Stimulated activated CD8-positive, alpha-beta memory T cell treated with anti-CD3 and anti-CD28 coated beads, Interleukin-2, amount 100 ng/mL, for 48 hours (primary cell): ENCODE data around the gene PEX11G.
"Not testable (repeated sequence)": the region's sequence is repeated elsewhere in the genome, so short reads cannot be mapped to it uniquely, and the experiment has no call there.

ENCODE experiments used
- DNase-seq, 2 donors: peaks; one replicate each; pipeline ENCODE4 v3.0.0-alpha.2; 2020; ENCODE audit warnings: low read depth in 2 of 2

Gene PEX11G

DNA sequence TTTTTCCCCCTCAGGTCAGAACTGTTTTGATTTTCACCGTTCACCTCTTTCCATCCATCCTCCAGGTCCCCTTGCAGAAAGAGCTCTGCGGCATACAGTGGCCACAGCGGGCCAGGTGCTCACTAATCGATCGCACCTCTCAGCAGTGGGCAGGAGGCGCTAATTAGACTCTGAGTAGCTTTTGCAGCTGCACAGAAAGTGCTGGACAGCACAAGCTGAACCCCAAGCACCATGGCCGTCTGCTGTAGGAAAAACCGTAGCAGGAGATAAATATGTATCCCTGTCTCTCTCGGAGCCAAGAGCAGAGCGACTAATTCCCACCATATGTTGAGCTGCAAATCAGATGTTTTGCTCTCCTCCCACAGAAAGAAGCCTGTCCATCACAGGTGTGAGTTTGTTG is 54.4 kb downstream of the PEX11G start:
- DNase-seq, result no peak

DNA sequence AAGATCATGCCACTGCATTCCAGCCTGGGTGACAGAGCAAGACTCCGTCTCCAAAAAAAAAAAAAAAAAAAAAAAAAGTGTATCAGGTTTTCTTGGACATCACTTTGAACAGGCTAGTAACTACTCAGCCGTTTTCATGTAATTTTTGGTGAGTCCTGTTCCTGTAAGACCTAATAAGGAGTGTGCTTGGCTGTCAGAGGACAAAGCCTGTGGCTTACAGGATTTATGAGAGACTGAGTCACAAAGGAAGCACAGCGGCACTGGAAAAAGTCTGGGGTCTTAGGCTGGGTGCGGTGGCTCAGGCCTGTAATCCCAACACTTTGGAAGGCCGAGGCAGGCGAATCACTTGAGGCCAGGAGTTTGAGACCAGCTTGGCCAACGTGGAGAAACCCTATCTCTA is 55.4 kb downstream of the PEX11G start:
- DNase-seq, result not testable (repeated sequence)

DNA sequence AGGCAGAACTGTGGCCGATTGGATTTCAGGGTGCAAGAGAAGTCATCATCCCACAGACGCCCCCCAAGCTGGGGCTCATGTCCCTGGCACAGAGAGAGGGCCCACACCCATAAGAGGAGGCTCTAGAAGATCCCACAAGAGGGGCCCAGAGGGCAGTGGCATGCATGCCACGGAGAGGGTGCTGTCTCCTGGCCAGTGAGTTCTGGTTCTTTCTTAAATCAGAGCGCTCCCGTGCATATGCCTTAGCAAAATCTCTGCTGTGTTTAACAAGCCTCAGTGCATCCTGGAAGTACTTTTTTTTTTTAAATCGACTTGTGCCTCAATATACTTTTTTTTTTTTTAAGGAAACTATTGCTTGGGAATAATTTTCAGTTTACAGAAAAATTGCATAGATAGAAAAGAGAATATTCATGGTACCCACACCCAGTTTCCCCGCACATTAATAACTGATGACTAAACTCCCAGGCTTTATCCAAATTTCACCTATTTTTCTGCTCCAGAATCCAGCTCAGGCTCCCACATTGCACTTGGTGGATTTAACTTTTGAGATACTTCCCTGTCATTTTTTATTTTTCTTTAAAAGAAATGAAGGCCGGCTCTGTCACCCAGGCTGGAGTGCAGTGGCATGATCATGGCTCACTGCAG is 59.1 kb downstream of the PEX11G start:
- DNase-seq, result no peak

DNA sequence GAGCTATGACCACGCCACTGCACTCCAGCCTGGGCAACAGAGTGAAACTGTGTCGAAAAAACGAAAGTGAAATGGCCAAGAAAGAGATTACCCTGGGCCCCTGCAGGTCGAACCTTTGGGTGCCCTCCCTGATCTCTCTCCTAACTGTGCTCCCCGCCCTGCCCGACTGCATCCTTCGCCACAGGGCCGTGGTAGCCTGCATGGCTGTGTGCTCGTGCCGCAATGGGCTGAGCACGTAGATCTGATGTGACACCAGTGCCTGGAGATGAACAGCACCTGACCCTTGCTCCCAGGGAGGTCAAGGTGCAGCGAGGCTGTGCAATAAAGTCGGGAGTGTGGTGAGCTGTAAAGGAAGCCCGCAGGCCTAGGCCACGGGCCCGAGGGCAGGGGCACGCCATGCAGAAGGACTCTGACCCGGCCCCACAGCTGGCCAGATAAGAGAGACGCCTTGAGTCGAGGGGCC is 60.2 kb downstream of the PEX11G start:
- DNase-seq, result no peak

DNA sequence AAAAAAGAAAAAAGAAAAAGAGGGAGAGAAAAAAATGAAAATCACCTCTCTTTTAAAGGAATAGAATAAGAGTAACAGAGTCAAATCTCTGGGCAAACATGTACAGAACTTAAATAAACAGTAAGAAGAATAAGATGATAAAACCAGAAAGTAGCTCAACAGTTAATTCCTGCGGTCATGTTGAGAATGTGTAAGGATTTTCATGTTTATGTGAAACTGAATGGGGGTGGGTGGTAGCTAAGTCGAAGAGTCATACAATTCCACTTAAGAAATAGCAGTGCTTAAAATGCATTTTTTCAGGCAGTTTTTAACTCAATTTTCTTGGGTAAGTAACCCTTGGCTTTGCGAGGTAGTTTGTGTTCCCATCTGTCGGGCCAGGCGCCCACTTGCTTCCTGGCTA is 60.9 kb downstream of the PEX11G start:
- no peak for DNase-seq

DNA sequence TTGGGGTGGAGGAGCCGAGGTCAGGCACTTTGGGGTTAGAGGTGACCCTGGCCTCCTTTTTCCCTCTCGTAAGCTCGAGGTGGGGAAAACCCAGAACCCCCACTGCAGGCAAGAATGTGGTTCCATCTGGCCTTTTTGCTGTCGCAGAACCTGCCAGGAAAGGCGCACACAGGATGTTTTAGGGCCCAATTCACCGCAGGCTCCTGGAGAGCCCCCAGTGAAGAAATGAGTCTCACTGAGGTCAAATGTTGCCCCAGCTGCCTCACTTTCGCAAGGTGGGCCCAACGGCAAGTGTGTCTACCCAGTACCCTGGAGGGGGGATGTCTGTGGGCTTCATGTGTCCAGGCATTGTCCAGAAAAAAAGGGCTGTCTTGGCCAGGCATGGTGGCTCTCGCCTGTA is 61.8 kb downstream of the PEX11G start:
- DNase-seq, result peak; percentile 20 to 37
